ENCODE results near the gene GRID2.

- no peak for TF ChIP-seq CTCF (conservative IDR thresholded peaks at IDR 0.05)
- TF ChIP-seq ZFX (IDR thresholded peaks at IDR 0.05), result no peak
These were observed 1456.5 kb downstream of the GRID2 start for GRCh38 chr4:93760284-93760683.
